Adipocyte (in vitro differentiated cells): Measurements from ENCODE around the gene FADS2.

Source experiments
- DNase-seq: peaks from one replicate; pipeline ENCODE4 v3.0.0-alpha.2; 2015; ENCODE audit warnings: low read depth
- H3K27me3 ChIP-seq: replicated peaks from 2 replicates; pipeline ENCODE4 v1.7.0; 2013; ENCODE audit warnings: mild to moderate bottlenecking, low read length, moderate library complexity; ENCODE audit not compliant: control insufficient read depth, insufficient read depth
- H3K36me3 ChIP-seq: 2 replicates; pipeline ENCODE4 v1.7.0; 2013; ENCODE audit warnings: low read length, mild to moderate bottlenecking, moderate library complexity; ENCODE audit not compliant: control insufficient read depth, insufficient read depth, severe bottlenecking
- H3K4me1 ChIP-seq: 2 replicates; pipeline ENCODE4 v1.7.0; 2013; ENCODE audit warnings: mild to moderate bottlenecking, low read length, moderate library complexity; ENCODE audit not compliant: control insufficient read depth, insufficient read depth
- H3K4me3 ChIP-seq: 2 replicates; pipeline ENCODE4 v1.7.0; 2013; ENCODE audit warnings: mild to moderate bottlenecking, low read length, moderate library complexity
- H3K9ac ChIP-seq: 2 replicates; pipeline ENCODE4 v1.7.0; 2013; ENCODE audit warnings: mild to moderate bottlenecking, low read length, moderate library complexity
- H3K9me3 ChIP-seq: 2 replicates; pipeline ENCODE4 v1.7.0; 2013; ENCODE audit warnings: mild to moderate bottlenecking, low read length, moderate library complexity; ENCODE audit not compliant: control insufficient read depth

FADS2 gene

DNA sequence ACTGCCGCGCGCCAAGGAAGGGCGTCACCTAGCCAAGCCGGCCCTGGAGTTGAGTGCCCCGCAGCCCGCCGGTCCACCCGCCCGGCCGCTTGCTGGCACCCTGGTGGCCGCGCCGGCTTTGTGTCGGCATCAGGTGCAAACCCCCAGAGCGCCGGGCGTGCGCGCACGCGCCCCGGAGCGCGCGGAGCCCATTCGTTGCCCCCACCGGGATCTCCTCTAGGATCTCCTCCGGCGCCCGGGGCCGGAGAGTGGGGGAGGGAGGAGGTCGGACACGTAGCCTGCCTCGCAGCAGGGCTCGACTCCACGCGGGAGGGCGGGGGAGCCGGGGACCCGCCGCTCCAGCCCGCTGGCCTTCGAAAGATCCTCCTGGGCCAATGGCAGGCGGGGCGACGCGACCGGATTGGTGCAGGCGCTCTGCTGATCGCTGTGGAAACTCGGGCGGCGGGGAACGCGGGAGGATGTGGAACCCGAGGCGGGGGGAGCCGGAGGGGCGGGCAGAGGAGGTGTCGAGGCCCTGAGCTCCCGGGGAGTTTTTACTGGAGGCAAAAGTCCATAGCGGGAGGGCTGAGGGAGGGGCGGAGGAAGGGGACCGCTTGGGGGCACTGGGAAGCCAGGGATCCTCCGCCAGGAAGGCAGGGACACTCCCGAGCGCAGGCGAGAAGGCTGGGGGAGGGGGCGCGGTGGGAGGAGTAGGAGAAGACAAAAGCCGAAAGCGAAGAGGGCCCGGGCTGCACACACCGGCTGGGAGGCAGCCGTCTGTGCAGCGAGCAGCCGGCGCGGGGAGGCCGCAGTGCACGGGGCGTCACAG, at the start of gene FADS2:
Gene FADS2, plus strand, starts transcription at position 730 of the 808 bp plus-strand sequence. CDS start 91 bp downstream, outside the sequence.
- H3K27me3 ChIP-seq = no peaks in the 10 kb centered on the region
- peaks cover 36% of the 10 kb centered on the region for H3K4me1 ChIP-seq
- DNase-seq = peak; percentile 98
- peak within 1 kb of the TSS; percentile 98 for H3K9ac ChIP-seq
- no peaks in the 10 kb centered on the region for H3K9me3 ChIP-seq
- peak within 1 kb of the TSS; percentile 95 for H3K4me3 ChIP-seq
- H3K36me3 ChIP-seq = peaks cover 10% of the 10 kb centered on the region

DNA sequence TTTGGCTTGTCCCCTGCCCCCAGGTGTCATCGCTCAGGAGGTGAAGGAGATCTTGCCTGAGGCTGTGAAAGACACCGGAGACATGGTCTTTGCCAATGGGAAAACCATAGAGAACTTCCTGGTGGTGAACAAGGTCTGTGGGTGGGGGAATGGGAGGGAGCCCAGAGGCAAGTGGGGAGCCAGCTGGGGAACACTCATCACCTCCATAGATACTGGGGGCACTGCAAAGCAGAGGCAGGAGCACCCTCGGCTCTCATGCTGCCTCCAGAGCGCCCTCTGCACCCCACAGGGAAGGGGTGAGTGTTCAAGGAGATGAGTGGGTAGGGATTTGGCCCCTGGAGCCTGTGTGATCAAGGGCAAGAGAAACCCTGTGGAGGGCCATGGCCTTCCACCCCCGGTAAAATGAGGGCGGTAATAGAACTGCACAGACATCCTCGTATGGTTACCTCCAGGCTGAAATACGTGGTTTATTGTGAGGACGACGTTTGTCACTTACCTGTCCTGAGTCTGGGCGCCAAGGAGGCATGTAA, 49.7 kb upstream of the FADS2 start:
- DNase-seq = no peak
- no peaks in the 10 kb centered on the region for H3K4me1 ChIP-seq
- no peak overlapping the region for H3K4me3 ChIP-seq
- peaks cover 38% of the 10 kb centered on the region for H3K27me3 ChIP-seq
- H3K9ac ChIP-seq = no peak overlapping the region
- no peaks in the 10 kb centered on the region for H3K9me3 ChIP-seq
- no peaks in the 10 kb centered on the region for H3K36me3 ChIP-seq

GRCh38 chr11:61778920-61779650, 49.0 kb upstream of the FADS2 start:
- H3K27me3 ChIP-seq = peaks cover 34% of the 10 kb centered on the region
- H3K9me3 ChIP-seq = no peaks in the 10 kb centered on the region
- H3K36me3 ChIP-seq = no peaks in the 10 kb centered on the region
- no peak overlapping the region for H3K4me3 ChIP-seq
- no peak for DNase-seq
- no peak overlapping the region for H3K9ac ChIP-seq
- H3K4me1 ChIP-seq = no peaks in the 10 kb centered on the region

GRCh38 chr11:61779666-61780525, 48.2 kb upstream of the FADS2 start:
- no peaks in the 10 kb centered on the region for H3K4me1 ChIP-seq
- peaks cover 29% of the 10 kb centered on the region for H3K27me3 ChIP-seq
- DNase-seq = no peak
- no peak overlapping the region for H3K4me3 ChIP-seq
- no peaks in the 10 kb centered on the region for H3K9me3 ChIP-seq
- no peaks in the 10 kb centered on the region for H3K36me3 ChIP-seq
- H3K9ac ChIP-seq = no peak overlapping the region

GRCh38 chr11:61780581-61781162, 47.4 kb upstream of the FADS2 start:
- no peak for DNase-seq
- Histone ChIP-seq H3K9ac (no peak overlapping the region), H3K27me3 (peaks cover 24% of the 10 kb centered on the region), H3K4me1 (no peaks in the 10 kb centered on the region), H3K36me3 (no peaks in the 10 kb centered on the region), H3K9me3 (no peaks in the 10 kb centered on the region), H3K4me3 (no peak overlapping the region)

DNA sequence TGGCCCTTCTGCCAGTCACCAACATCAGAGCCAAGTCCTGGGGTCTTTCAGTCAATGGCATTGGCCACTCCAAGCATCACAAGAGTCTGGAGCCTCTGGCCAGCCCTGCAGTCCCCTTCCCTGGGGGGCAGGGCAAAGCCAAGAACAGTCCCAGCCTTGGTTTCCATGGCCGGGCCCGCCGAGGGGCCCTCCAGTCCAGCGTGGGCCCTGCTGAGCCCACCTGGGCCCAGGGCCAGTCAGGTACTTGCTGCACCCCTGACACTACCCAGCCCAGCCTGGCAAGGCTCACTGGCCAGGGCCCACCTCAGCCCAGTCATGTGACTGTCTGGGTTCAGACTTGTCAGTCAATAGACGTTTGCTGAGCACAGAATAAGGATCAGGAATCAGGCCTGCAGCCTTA, 46.5 kb upstream of the FADS2 start:
- Histone ChIP-seq H3K36me3 (no peaks in the 10 kb centered on the region), H3K4me1 (no peaks in the 10 kb centered on the region)

DNA sequence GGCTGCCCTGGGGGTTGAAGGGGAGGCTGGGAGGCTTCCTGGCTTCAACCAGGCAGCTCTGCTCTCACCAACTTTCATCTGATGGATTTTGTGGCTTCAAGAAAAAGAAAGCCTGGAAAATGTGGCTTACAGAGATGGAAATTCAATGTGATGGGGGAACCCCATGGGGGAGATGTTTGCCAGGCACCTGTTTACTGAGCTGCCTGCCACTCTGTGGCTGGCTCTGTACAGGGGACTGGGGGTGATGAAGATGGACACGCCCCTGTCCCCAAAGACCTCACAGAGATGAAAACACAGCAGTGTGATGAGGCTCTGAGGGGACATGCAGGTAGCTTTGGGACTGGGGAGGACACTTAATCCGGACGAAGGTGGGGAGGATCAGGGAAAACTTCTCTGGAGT, 45.8 kb upstream of the FADS2 start:
- no peak for DNase-seq
- H3K36me3 ChIP-seq = peaks cover 7% of the 10 kb centered on the region
- no peak overlapping the region for H3K4me3 ChIP-seq
- peaks cover 11% of the 10 kb centered on the region for H3K27me3 ChIP-seq
- H3K9me3 ChIP-seq = no peaks in the 10 kb centered on the region
- H3K9ac ChIP-seq = no peak overlapping the region
- no peaks in the 10 kb centered on the region for H3K4me1 ChIP-seq

More for the DNA sequence above, 46.5 kb upstream of the FADS2 start:
- H3K9me3 ChIP-seq = no peaks in the 10 kb centered on the region
- no peak overlapping the region for H3K9ac ChIP-seq
- no peak overlapping the region for H3K4me3 ChIP-seq
- DNase-seq = no peak
- peaks cover 17% of the 10 kb centered on the region for H3K27me3 ChIP-seq

DNA sequence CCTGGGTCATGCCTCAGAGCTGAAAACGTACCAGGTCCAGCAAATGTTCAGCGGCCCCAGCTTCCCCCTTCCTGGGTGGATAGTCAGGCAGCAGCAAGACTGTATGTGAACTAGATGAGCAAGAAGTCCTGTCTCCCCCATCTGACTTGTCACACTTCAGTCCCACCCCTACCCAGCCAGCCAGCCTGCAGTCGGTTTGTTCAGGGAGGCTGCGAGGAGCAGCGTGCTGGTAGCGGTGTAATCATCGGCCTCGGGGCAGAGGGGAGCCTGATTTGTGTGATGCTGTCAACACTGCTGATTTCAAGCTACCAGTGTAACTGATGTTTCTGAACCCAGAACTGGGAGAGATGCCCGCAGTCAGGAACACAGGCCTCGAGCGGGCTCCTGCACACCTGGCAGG, 45.3 kb upstream of the FADS2 start:
- Histone ChIP-seq H3K9me3 (no peaks in the 10 kb centered on the region), H3K4me1 (no peaks in the 10 kb centered on the region), H3K27me3 (peaks cover 8% of the 10 kb centered on the region), H3K9ac (no peak overlapping the region), H3K4me3 (no peak overlapping the region), H3K36me3 (peaks cover 12% of the 10 kb centered on the region)
- no peak for DNase-seq

- no peaks in the 10 kb centered on the region for H3K4me1 ChIP-seq
- DNase-seq = peak; percentile 11
- H3K27me3 ChIP-seq = no peaks in the 10 kb centered on the region
Observed at GRCh38 chr11:61783717-61784505, 44.2 kb upstream of the FADS2 start.

DNA sequence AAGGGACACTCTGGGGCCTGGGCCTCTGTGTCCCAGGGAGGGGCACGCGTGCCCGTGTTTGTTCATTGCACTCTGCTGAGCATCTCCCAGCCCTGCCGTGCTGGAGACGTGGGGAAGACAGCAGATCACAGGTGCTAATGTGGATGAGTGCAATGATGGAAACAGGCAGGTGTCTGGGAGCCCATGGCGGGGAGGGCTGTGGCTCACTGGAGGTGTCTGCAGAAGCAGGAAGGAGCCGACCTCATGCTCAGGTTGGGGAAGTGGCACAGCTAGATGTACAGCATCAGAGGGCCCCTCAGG, 43.6 kb upstream of the FADS2 start:
- Histone ChIP-seq H3K9me3 (no peaks in the 10 kb centered on the region), H3K9ac (no peak overlapping the region), H3K27me3 (no peaks in the 10 kb centered on the region), H3K4me1 (no peaks in the 10 kb centered on the region), H3K36me3 (peaks cover 28% of the 10 kb centered on the region), H3K4me3 (no peak overlapping the region)
- no peak for DNase-seq

More at GRCh38 chr11:61783717-61784505, 44.2 kb upstream of the FADS2 start:
- H3K36me3 ChIP-seq = peaks cover 23% of the 10 kb centered on the region
- H3K9ac ChIP-seq = no peak overlapping the region
- H3K9me3 ChIP-seq = no peaks in the 10 kb centered on the region
- no peak overlapping the region for H3K4me3 ChIP-seq
